ENCODE measurements around the gene NFIA.

NFIA gene

DNA sequence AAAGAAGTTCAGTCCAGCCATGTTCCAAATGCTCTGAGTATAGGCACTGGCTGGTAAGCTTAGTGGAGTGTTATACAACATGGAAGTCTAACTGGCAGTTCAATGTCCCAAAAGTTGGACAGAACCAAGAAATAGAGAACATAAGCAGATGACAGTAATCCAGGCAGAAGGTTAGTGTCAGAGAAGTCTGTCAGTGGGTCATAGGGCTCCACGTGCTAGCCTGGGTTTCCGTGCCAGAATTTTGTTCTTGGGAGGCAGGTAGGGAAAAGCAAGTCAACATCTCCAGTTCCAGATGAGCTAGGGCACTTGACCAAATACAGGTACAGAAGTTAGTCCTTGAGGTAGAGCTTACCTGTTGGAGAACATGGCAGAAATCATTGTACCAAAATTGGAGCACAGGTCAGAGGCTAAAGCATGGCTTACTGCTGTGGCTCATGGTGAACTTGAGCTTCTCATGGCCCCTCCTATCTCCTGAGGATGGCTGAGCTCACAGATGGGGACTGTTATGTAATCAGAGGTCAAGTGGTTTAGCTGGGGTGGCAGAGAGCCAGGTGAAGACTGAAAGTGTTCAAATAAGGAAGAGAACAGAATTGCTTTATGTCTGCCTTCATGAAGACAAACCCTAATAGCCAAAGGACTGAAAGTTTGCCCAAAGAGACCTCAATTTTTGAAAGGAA is 170.8 kb downstream of the NFIA start (continued):
- TF ChIP-seq, protein P1, sequence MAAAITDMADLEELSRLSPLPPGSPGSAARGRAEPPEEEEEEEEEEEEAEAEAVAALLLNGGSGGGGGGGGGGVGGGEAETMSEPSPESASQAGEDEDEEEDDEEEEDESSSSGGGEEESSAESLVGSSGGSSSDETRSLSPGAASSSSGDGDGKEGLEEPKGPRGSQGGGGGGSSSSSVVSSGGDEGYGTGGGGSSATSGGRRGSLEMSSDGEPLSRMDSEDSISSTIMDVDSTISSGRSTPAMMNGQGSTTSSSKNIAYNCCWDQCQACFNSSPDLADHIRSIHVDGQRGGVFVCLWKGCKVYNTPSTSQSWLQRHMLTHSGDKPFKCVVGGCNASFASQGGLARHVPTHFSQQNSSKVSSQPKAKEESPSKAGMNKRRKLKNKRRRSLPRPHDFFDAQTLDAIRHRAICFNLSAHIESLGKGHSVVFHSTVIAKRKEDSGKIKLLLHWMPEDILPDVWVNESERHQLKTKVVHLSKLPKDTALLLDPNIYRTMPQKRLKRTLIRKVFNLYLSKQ (tag by site-specific recombination; IDR thresholded peaks at IDR 0.05; ENCODE audit: borderline replicate concordance): no peak
- TF ChIP-seq ZNF48 (tag by site-specific recombination; IDR thresholded peaks at IDR 0.05): no peak
- TF ChIP-seq REPIN1 (tag by site-specific recombination; IDR thresholded peaks at IDR 0.05; ENCODE audit: low read depth): no peak
- TF ChIP-seq, protein P2, sequence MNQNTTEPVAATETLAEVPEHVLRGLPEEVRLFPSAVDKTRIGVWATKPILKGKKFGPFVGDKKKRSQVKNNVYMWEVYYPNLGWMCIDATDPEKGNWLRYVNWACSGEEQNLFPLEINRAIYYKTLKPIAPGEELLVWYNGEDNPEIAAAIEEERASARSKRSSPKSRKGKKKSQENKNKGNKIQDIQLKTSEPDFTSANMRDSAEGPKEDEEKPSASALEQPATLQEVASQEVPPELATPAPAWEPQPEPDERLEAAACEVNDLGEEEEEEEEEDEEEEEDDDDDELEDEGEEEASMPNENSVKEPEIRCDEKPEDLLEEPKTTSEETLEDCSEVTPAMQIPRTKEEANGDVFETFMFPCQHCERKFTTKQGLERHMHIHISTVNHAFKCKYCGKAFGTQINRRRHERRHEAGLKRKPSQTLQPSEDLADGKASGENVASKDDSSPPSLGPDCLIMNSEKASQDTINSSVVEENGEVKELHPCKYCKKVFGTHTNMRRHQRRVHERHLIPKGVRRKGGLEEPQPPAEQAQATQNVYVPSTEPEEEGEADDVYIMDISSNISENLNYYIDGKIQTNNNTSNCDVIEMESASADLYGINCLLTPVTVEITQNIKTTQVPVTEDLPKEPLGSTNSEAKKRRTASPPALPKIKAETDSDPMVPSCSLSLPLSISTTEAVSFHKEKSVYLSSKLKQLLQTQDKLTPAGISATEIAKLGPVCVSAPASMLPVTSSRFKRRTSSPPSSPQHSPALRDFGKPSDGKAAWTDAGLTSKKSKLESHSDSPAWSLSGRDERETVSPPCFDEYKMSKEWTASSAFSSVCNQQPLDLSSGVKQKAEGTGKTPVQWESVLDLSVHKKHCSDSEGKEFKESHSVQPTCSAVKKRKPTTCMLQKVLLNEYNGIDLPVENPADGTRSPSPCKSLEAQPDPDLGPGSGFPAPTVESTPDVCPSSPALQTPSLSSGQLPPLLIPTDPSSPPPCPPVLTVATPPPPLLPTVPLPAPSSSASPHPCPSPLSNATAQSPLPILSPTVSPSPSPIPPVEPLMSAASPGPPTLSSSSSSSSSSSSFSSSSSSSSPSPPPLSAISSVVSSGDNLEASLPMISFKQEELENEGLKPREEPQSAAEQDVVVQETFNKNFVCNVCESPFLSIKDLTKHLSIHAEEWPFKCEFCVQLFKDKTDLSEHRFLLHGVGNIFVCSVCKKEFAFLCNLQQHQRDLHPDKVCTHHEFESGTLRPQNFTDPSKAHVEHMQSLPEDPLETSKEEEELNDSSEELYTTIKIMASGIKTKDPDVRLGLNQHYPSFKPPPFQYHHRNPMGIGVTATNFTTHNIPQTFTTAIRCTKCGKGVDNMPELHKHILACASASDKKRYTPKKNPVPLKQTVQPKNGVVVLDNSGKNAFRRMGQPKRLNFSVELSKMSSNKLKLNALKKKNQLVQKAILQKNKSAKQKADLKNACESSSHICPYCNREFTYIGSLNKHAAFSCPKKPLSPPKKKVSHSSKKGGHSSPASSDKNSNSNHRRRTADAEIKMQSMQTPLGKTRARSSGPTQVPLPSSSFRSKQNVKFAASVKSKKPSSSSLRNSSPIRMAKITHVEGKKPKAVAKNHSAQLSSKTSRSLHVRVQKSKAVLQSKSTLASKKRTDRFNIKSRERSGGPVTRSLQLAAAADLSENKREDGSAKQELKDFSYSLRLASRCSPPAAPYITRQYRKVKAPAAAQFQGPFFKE (tag by site-specific recombination; IDR thresholded peaks at IDR 0.05; ENCODE audit: borderline replicate concordance): no peak
- no peak for TF ChIP-seq ZIC2 (tag by site-specific recombination; IDR thresholded peaks at IDR 0.05)
- TF ChIP-seq, protein P3, sequence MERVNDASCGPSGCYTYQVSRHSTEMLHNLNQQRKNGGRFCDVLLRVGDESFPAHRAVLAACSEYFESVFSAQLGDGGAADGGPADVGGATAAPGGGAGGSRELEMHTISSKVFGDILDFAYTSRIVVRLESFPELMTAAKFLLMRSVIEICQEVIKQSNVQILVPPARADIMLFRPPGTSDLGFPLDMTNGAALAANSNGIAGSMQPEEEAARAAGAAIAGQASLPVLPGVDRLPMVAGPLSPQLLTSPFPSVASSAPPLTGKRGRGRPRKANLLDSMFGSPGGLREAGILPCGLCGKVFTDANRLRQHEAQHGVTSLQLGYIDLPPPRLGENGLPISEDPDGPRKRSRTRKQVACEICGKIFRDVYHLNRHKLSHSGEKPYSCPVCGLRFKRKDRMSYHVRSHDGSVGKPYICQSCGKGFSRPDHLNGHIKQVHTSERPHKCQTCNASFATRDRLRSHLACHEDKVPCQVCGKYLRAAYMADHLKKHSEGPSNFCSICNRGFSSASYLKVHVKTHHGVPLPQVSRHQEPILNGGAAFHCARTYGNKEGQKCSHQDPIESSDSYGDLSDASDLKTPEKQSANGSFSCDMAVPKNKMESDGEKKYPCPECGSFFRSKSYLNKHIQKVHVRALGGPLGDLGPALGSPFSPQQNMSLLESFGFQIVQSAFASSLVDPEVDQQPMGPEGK (tag by site-specific recombination; IDR thresholded peaks at IDR 0.05): peak; percentile 22; the same call in 1 of the 2 replicates
- TF ChIP-seq ZNF157 (tag by site-specific recombination; IDR thresholded peaks at IDR 0.05): no peak
- TF ChIP-seq HOXD13 (CRISPR knock-in tag; IDR thresholded peaks at IDR 0.05; ENCODE audit: borderline replicate concordance): no peak
- TF ChIP-seq, protein P4, sequence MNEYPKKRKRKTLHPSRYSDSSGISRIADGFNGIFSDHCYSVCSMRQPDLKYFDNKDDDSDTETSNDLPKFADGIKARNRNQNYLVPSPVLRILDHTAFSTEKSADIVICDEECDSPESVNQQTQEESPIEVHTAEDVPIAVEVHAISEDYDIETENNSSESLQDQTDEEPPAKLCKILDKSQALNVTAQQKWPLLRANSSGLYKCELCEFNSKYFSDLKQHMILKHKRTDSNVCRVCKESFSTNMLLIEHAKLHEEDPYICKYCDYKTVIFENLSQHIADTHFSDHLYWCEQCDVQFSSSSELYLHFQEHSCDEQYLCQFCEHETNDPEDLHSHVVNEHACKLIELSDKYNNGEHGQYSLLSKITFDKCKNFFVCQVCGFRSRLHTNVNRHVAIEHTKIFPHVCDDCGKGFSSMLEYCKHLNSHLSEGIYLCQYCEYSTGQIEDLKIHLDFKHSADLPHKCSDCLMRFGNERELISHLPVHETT (tag by site-specific recombination; IDR thresholded peaks at IDR 0.05): peak; percentile 61; the same call in 1 of the 2 replicates
- no peak for TF ChIP-seq GLI2 (tag by site-specific recombination; IDR thresholded peaks at IDR 0.05; ENCODE audit: borderline replicate concordance, low read depth)
- no peak for TF ChIP-seq TCF7L2 (IDR thresholded peaks at IDR 0.05; ENCODE audit: borderline replicate concordance, low read depth, low read length)
- no peak for TF ChIP-seq ZNF16 (tag by site-specific recombination; IDR thresholded peaks at IDR 0.05; ENCODE audit: low read depth)
- TF ChIP-seq ZNF792 (tag by site-specific recombination; IDR thresholded peaks at IDR 0.05): no peak
- TF ChIP-seq ZNF335 (tag by site-specific recombination; conservative IDR thresholded peaks at IDR 0.05): 0 out of 2 replicates have a peak, but pooled peaks have one; percentile 19
- no peak for TF ChIP-seq ZNF626 (tag by site-specific recombination; IDR thresholded peaks at IDR 0.05)
- TF ChIP-seq, protein P5, sequence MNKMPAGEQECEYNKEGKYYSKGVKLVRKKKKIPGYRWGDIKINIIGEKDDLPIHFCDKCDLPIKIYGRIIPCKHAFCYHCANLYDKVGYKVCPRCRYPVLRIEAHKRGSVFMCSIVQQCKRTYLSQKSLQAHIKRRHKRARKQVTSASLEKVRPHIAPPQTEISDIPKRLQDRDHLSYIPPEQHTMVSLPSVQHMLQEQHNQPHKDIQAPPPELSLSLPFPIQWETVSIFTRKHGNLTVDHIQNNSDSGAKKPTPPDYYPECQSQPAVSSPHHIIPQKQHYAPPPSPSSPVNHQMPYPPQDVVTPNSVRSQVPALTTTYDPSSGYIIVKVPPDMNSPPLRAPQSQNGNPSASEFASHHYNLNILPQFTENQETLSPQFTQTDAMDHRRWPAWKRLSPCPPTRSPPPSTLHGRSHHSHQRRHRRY (tag by site-specific recombination; IDR thresholded peaks at IDR 0.05): no peak
- TF ChIP-seq KLF10 (tag by site-specific recombination; IDR thresholded peaks at IDR 0.05): no peak
- TF ChIP-seq ZNF239 (tag by site-specific recombination; IDR thresholded peaks at IDR 0.05): no peak; the same call in 1 of the 2 replicates
- TF ChIP-seq ZNF837 (tag by site-specific recombination; IDR thresholded peaks at IDR 0.05): no peak
- TF ChIP-seq ZNF548 (tag by site-specific recombination; IDR thresholded peaks at IDR 0.05): no peak
- TF ChIP-seq ZNF701 (tag by site-specific recombination; IDR thresholded peaks at IDR 0.05): no peak
- TF ChIP-seq, protein P6, sequence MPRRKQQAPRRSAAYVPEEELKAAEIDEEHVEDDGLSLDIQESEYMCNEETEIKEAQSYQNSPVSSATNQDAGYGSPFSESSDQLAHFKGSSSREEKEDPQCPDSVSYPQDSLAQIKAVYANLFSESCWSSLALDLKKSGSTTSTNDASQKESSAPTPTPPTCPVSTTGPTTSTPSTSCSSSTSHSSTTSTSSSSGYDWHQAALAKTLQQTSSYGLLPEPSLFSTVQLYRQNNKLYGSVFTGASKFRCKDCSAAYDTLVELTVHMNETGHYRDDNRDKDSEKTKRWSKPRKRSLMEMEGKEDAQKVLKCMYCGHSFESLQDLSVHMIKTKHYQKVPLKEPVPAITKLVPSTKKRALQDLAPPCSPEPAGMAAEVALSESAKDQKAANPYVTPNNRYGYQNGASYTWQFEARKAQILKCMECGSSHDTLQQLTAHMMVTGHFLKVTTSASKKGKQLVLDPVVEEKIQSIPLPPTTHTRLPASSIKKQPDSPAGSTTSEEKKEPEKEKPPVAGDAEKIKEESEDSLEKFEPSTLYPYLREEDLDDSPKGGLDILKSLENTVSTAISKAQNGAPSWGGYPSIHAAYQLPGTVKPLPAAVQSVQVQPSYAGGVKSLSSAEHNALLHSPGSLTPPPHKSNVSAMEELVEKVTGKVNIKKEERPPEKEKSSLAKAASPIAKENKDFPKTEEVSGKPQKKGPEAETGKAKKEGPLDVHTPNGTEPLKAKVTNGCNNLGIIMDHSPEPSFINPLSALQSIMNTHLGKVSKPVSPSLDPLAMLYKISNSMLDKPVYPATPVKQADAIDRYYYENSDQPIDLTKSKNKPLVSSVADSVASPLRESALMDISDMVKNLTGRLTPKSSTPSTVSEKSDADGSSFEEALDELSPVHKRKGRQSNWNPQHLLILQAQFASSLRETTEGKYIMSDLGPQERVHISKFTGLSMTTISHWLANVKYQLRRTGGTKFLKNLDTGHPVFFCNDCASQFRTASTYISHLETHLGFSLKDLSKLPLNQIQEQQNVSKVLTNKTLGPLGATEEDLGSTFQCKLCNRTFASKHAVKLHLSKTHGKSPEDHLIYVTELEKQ (tag by site-specific recombination; IDR thresholded peaks at IDR 0.05; ENCODE audit: borderline replicate concordance): no peak; the same call in 1 of the 2 replicates
- no peak for TF ChIP-seq ZNF146 (tag by site-specific recombination; IDR thresholded peaks at IDR 0.05)
- TF ChIP-seq GLI4 (tag by site-specific recombination; IDR thresholded peaks at IDR 0.05): no peak

All from HEK293 (cell line).